Measurements from ENCODE around the gene DGKD. TPM values are rescaled to one million over a fixed set of nuclear protein-coding genes. Genes with fewer than 3 reads are reported as not detected.

The DGKD gene
- total and polyA plus RNA-seq, 2 donors from 2014 or later: 2.6 to 32.3 TPM

DNA sequence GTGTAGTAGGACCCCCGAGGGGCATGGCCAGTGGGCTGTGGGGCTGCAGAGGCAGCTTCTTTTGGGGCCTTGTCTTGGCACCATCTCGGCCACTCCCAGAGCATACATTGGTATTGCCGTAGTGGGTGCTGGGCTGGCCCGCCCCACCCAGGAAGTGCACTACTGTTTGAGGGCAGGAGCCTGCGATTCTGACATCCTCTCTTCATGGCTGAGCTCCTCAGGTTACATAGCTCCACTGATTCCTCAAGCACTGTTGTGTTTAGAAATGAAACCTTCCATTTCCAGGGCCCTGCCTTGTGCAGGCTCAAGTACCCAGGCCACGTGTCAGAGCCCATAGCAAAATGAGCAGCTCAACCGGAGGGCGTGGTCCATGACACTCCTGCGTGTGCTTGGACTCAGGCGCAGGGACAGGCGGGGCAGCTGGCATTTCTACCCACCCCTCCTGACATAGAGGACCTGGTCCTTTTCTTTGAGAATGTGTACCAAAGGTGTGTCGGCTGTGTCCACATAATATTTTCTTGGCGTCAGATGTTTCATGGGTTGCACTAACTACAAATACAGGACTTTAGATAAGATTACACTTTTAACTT, 67.9 kb downstream of the DGKD start:
- no peaks in the 10 kb centered on the region for H3K9me3 ChIP-seq (ENCODE audit: control insufficient read depth in 2 of 3, insufficient read depth in 1 of 3, low read length in 3 of 3)
- no peak overlapping the region for H3K9ac ChIP-seq (ENCODE audit: low read length in 3 of 3)
- no peak for DNase-seq
- no peak for FAIRE-seq
- H3K27ac ChIP-seq (ENCODE audit: low read depth in 2 of 2, low read length in 2 of 2): no peak overlapping the region
- TF ChIP-seq, protein P1, sequence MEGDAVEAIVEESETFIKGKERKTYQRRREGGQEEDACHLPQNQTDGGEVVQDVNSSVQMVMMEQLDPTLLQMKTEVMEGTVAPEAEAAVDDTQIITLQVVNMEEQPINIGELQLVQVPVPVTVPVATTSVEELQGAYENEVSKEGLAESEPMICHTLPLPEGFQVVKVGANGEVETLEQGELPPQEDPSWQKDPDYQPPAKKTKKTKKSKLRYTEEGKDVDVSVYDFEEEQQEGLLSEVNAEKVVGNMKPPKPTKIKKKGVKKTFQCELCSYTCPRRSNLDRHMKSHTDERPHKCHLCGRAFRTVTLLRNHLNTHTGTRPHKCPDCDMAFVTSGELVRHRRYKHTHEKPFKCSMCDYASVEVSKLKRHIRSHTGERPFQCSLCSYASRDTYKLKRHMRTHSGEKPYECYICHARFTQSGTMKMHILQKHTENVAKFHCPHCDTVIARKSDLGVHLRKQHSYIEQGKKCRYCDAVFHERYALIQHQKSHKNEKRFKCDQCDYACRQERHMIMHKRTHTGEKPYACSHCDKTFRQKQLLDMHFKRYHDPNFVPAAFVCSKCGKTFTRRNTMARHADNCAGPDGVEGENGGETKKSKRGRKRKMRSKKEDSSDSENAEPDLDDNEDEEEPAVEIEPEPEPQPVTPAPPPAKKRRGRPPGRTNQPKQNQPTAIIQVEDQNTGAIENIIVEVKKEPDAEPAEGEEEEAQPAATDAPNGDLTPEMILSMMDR (IDR thresholded peaks at IDR 0.05; ENCODE audit: borderline replicate concordance, extremely low read depth, insufficient read depth): no peak
- H3K36me3 ChIP-seq (ENCODE audit: control insufficient read depth in 2 of 3, insufficient read depth in 3 of 3, low read length in 3 of 3): no peaks in the 10 kb centered on the region
- H3K4me1 ChIP-seq (ENCODE audit: control insufficient read depth in 2 of 3, insufficient read depth in 2 of 3, low read depth in 1 of 3, low read length in 3 of 3): peaks cover 0 to 10% (median 0%) of the 10 kb centered on the region in 3 donors
- H3K27me3 ChIP-seq (ENCODE audit: control insufficient read depth, insufficient read depth, low read length): no peaks in the 10 kb centered on the region
- H3K4me3 ChIP-seq (ENCODE audit: low read length in 3 of 3): no peak overlapping the region
- intact Hi-C loops (cut with DNase I): no loop called here

DNA sequence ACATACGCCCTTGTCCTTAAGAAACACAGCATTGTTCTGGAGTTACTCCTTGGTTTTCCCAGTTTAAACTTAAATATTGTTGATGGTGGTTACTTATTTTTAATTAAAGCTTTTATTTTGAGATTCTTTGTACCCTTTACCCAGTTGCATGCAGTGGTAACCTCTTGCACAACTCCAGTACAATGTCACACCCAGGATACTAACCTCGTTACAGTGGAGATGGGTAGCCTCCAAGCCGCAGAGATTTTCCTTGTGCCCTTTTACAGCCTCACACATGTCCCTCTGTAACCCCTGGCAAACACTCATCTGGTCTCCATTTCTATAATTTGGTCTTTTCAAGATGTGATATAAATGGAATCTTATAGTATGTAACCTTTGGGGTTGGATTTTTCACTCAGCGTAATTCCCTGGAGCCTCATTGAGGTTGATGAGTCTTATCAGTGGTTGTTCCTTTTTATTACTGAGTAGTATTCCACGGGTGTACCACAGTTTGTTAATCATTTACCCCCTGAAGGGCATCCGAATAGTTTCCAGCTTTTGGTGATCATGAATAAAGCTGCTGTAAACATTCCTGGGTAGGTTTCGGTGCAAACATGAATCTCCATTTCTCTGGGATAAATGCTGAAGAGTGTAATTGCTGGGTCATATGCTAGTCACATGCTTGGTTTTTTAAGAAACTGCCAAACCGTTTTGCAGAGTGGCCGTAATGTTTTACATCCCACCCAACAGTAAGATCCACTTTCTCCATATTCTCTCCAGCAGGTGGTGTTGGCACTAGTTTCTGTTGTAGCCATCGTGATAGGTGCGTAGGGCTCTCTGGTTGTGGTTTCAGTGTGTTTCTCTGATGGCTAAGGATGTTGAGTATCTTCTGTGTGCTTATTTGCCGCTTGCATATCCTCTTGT, 68.6 kb downstream of the DGKD start:
- FAIRE-seq (no peak), DNase-seq (no peak)
- H3K4me3 ChIP-seq (ENCODE audit: low read length in 3 of 3): no peak overlapping the region
- no peaks in the 10 kb centered on the region for H3K27me3 ChIP-seq (ENCODE audit: control insufficient read depth, insufficient read depth, low read length)
- TF ChIP-seq, protein P1 (IDR thresholded peaks at IDR 0.05; ENCODE audit: borderline replicate concordance, extremely low read depth, insufficient read depth): no peak
- intact Hi-C loops (cut with DNase I): no loop called here
- no peaks in the 10 kb centered on the region for H3K36me3 ChIP-seq (ENCODE audit: control insufficient read depth in 2 of 3, insufficient read depth in 3 of 3, low read length in 3 of 3)
- H3K4me1 ChIP-seq (ENCODE audit: control insufficient read depth in 2 of 3, insufficient read depth in 2 of 3, low read depth in 1 of 3, low read length in 3 of 3): peaks cover 0 to 10% (median 0%) of the 10 kb centered on the region in 3 donors
- H3K27ac ChIP-seq (ENCODE audit: low read depth in 2 of 2, low read length in 2 of 2): no peak overlapping the region
- no peak overlapping the region for H3K9ac ChIP-seq (ENCODE audit: low read length in 3 of 3)
- H3K9me3 ChIP-seq (ENCODE audit: control insufficient read depth in 2 of 3, insufficient read depth in 1 of 3, low read length in 3 of 3): no peaks in the 10 kb centered on the region

DNA sequence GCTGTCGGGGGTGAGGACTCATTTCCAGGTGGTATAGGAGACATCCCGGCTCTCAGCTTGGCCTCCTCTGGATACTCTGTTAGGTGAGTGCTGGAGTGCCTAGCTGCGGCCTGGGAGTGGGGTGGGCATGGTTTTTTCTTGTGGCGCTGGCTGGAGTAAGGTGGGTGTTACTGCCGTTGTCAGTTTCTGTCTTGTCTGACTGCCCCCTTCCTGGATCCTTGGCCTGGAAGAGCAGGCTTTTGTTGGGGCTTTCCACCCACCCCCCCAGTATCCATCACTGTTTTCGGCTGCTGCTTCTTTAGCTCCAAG, 69.2 kb downstream of the DGKD start:
- Histone ChIP-seq H3K36me3 (ENCODE audit: control insufficient read depth in 2 of 3, insufficient read depth in 3 of 3, low read length in 3 of 3) (no peaks in the 10 kb centered on the region), H3K4me3 (ENCODE audit: low read length in 3 of 3) (no peak overlapping the region), H3K27me3 (ENCODE audit: control insufficient read depth, insufficient read depth, low read length) (no peaks in the 10 kb centered on the region), H3K27ac (ENCODE audit: low read depth in 2 of 2, low read length in 2 of 2) (no peak overlapping the region), H3K4me1 (ENCODE audit: control insufficient read depth in 2 of 3, insufficient read depth in 2 of 3, low read depth in 1 of 3, low read length in 3 of 3) (peaks cover 0 to 10% (median 0%) of the 10 kb centered on the region in 3 donors), H3K9ac (ENCODE audit: low read length in 3 of 3) (no peak overlapping the region), H3K9me3 (ENCODE audit: control insufficient read depth in 2 of 3, insufficient read depth in 1 of 3, low read length in 3 of 3) (no peaks in the 10 kb centered on the region)
- TF ChIP-seq, protein P1 (IDR thresholded peaks at IDR 0.05; ENCODE audit: borderline replicate concordance, extremely low read depth, insufficient read depth): no peak
- no peak for FAIRE-seq
- no peak for DNase-seq
- intact Hi-C loops (cut with DNase I): no loop called here

Data from kidney (tissue), 14 donors.